Gastrocnemius medialis (tissue), 4 donors: ENCODE results near the gene ANKLE1. TPM values are rescaled to one million over a fixed set of nuclear protein-coding genes. Genes with fewer than 3 reads are reported as not detected.

Experiments
- ATAC-seq, 2 donors: fragments of 150-250 bp; one replicate each; pipeline ENCODE4 v1.9.1; 2016
- DNase-seq, 2 donors: peaks; one replicate each; pipeline ENCODE4 v3.0.0-alpha.2; 2019
- H3K27ac ChIP-seq, 4 donors: fragments of 200-600 bp; sonication (generic); 1 replicate in 1 of 4; 2 replicates in 3 of 4; pipeline ENCODE4 v1.5.1; 2016 to 2018; ENCODE audit warnings: mild to moderate bottlenecking in 2 of 4, moderate library complexity in 1 of 4
- H3K27me3 ChIP-seq, 3 donors: fragments of 200-600 bp; sonication (generic) in 2 of 3; 1 replicate in 1 of 3; 2 replicates in 2 of 3; pipeline versions ENCODE4 v1.5.1 to v1.6.0; 2016 to 2019; ENCODE audit warnings: mild to moderate bottlenecking in 1 of 3, moderate library complexity in 1 of 3
- H3K36me3 ChIP-seq, 2 donors: fragments of 200-600 bp; sonication (generic) in 1 of 2; one replicate each; pipeline ENCODE4 v1.5.1; 2017 to 2018
- H3K4me1 ChIP-seq, 2 donors: fragments of 200-600 bp; sonication (generic) in 1 of 2; one replicate each; pipeline ENCODE4 v1.5.1; 2016 to 2017; ENCODE audit warnings: mild to moderate bottlenecking in 2 of 2
- H3K4me3 ChIP-seq, 4 donors: fragments of 200-600 bp; sonication (generic) in 3 of 4; 1 replicate in 1 of 4; 2 replicates in 3 of 4; pipeline ENCODE4 v1.5.1; 2016 to 2019; ENCODE audit warnings: mild to moderate bottlenecking in 2 of 4
- H3K9me3 ChIP-seq, 3 donors: fragments of 200-600 bp; sonication (generic) in 2 of 3; 1 replicate in 1 of 3; 2 replicates in 2 of 3; pipeline ENCODE4 v1.5.1; 2016 to 2019
- CTCF ChIP-seq, 5 experiments: fragments of 450-650 bp in 3 of 5; fragments of 200-600 bp in 2 of 5; sonication (generic) in 2 of 5; IDR thresholded peaks in 4 of 5; conservative IDR thresholded peaks in 1 of 5; 1 replicate in 4 of 5; 2 replicates in 1 of 5; pipeline ENCODE4 v1.5.1; 2016 to 2019; ENCODE audit warnings: antibody characterized with exemption in 5 of 5, mild to moderate bottlenecking in 3 of 5, moderate library complexity in 3 of 5
- POLR2A ChIP-seq, 2 donors: fragments of 450-650 bp; IDR thresholded peaks; one replicate each; pipeline ENCODE4 v1.6.1; 2017; ENCODE audit warnings: antibody characterized with exemption in 2 of 2, mild to moderate bottlenecking in 2 of 2, moderate library complexity in 2 of 2
- in situ Hi-C, 4 donors: fragments of 200-750 bp; cut with MboI; loops; one replicate each; pipeline versions ENCODE4 v1.15.0 to v1.8.0; 2017; ENCODE audit warnings: low sequenced_read_pairs in 4 of 4
- intact Hi-C: fragments of 100-400 bp; cut with DNase I; formaldehyde crosslinking; loops from one replicate; pipeline ENCODE4 v1.15.1; 2023; ENCODE audit warnings: low total_unique reads
- total RNA-seq, 4 donors: library from RNA; depleted of rRNA; stranded (reverse); fragments of >200 nt; gene quantifications; one replicate each; pipeline versions ENCODE4 v1.1.0 to v1.2.3, GENCODE V29; 2016

The ANKLE1 gene
- total RNA-seq, 4 donors from 2014 or later = 0.11 to 1.4 TPM; not detected in 2

DNA sequence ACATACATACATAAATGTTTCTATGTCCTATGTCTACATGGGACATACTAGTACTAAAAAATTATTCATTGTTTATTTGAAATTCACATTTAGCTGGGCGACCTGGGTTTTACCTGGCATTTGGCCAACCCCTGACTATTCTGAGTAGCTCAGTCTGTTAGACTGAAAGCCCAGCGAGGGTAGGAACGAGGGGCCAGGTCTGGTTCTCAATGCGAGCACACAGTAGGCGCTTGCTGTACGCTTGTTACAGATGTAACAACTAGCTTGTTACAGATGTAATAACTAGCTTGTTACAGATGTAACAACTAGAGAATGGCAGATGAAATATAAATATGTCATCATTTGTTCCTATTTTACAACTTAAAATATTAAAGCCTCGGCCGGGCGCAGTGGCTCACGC lies 53.9 kb downstream of the ANKLE1 start:
- Histone ChIP-seq H3K36me3 (peaks cover 0 to 7% of the 10 kb centered on the region in 2 donors), H3K27ac (peak overlapping the region; percentile 82 to 93 (median 92)), H3K27me3 (no peaks in the 10 kb centered on the region), H3K4me1 (peaks cover 22 to 24% of the 10 kb centered on the region in 2 donors), H3K4me3 (peak overlapping the region in 2 of 4 donors; percentile 70 to 100), H3K9me3 (no peaks in the 10 kb centered on the region)
- intact Hi-C loops (loop anchor here (2.0 to 10.0 kb wide), 3 partner anchors 69 to 219 kb away; partner anchors contain the start of genes BABAM1, COLGALT1 and PGLS), in situ Hi-C loops (no loop called here)
- DNase-seq = no peak
- TF ChIP-seq POLR2A (IDR thresholded peaks at IDR 0.05) (no peak), CTCF (IDR thresholded peaks at IDR 0.05 in 4 of 5, conservative IDR thresholded peaks at IDR 0.05 in 1 of 5) (no peak)
- ATAC-seq = no peak

Other genes with a start within 250 kb of the ANKLE1 start
- 1 to 10 TPM in 3 of 4 donors, under 1 TPM in 1; 0.97 to 4.5 (median 3.3) TPM for gene HAUS8, start 206.4 kb upstream of the ANKLE1 start, total RNA-seq
- 10 to 100 TPM; 20.0 to 22.1 (median 20.7) TPM for gene MYO9B, start 206.1 kb upstream of the ANKLE1 start, total RNA-seq
- 10 to 100 TPM; 14.1 to 39.9 (median 22.3) TPM for gene USE1, start 66.5 kb upstream of the ANKLE1 start, total RNA-seq
- gene OCEL1, start 55.7 kb upstream of the ANKLE1 start, total RNA-seq = 1 to 10 TPM; 3.3 to 5.8 (median 4.5) TPM
- 10 to 100 TPM; 64.9 to 95.8 (median 72.0) TPM for gene NR2F6, start 36.0 kb upstream of the ANKLE1 start, total RNA-seq
- 1 to 10 TPM; 2.6 to 7.1 (median 4.1) TPM for gene USHBP1, start 17.2 kb upstream of the ANKLE1 start, total RNA-seq
- gene BABAM1, start 14.5 kb upstream of the ANKLE1 start, total RNA-seq = 100 to 1,000 TPM in 2 of 4 donors, 10 to 100 TPM in 2; 86.3 to 120 (median 99.4) TPM
- gene ABHD8, start 21.5 kb downstream of the ANKLE1 start, total RNA-seq = 10 to 100 TPM; 12.2 to 25.0 (median 19.8) TPM
- gene MRPL34, start 24.0 kb downstream of the ANKLE1 start, total RNA-seq = 100 to 1,000 TPM; 145 to 369 (median 249) TPM
- gene DDA1, start 27.7 kb downstream of the ANKLE1 start, total RNA-seq = 10 to 100 TPM; 18.7 to 40.0 (median 27.0) TPM
- gene ANO8, start 53.0 kb downstream of the ANKLE1 start, total RNA-seq = 10 to 100 TPM in 2 of 4 donors, 1 to 10 TPM in 2; 6.2 to 24.5 (median 9.9) TPM
- gene GTPBP3, start 55.7 kb downstream of the ANKLE1 start, total RNA-seq = 10 to 100 TPM in 3 of 4 donors, 1 to 10 TPM in 1; 6.7 to 21.3 (median 11.1) TPM
- gene PLVAP, start 95.4 kb downstream of the ANKLE1 start, total RNA-seq = 10 to 100 TPM; 11.5 to 45.1 (median 18.8) TPM
- not detected for gene CCDC194, start 112.3 kb downstream of the ANKLE1 start, total RNA-seq
- 10 to 100 TPM; 19.0 to 28.2 (median 23.1) TPM for gene BST2, start 123.7 kb downstream of the ANKLE1 start, total RNA-seq
- gene MVB12A, start 138.1 kb downstream of the ANKLE1 start, total RNA-seq = 10 to 100 TPM; 35.8 to 62.7 (median 52.3) TPM
- gene TMEM221, start 166.8 kb downstream of the ANKLE1 start, total RNA-seq = not detected
- not detected for gene NXNL1, start 179.0 kb downstream of the ANKLE1 start, total RNA-seq
- gene SLC27A1, start 188.6 kb downstream of the ANKLE1 start, total RNA-seq = 10 to 100 TPM; 20.7 to 53.8 (median 43.7) TPM
- gene PGLS, start 229.7 kb downstream of the ANKLE1 start, total RNA-seq = 10 to 100 TPM; 22.1 to 25.1 (median 23.4) TPM